Stimulated activated CD8-positive, alpha-beta memory T cell treated with anti-CD3 and anti-CD28 coated beads, Interleukin-7, amount 100 ng/mL, for 4 hours (primary cell): Measurements from ENCODE around the gene COL26A1.
A peak's percentile ranks its signal among the peaks of the same experiment; 100 is the strongest.
"Not testable (repeated sequence)": the region's sequence is repeated elsewhere in the genome, so short reads cannot be mapped to it uniquely, and the experiment has no call there.

Source experiments
- DNase-seq, 2 donors: peaks; one replicate each; pipeline ENCODE4 v3.0.0-alpha.2; 2020; ENCODE audit warnings: low read depth in 2 of 2

Gene COL26A1

GRCh38 chr7:101362334-101363195, at the start of gene COL26A1:
Gene COL26A1 (plus strand): TSS chr7:101362875. CDS start chr7:101363033, 158 bp downstream.
- no peak for DNase-seq

DNA sequence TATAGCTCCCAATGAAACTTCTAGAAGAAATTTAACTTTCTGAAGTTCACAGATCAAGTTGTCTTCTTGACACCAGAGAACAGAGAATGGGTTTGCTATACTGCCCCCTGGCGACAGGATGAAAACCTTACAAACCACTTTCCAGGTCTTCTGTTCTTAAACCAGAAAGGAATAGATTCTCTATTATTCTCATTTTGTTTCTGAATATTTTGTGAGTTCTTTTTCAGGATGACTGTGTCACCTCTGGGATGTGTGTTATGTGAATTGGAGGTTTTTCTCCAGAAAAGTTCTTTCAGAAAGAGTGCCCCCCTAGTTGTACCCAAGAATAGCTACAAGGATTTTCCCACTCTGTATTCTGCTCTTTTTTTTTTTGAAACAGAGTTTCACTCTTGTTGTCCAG, 47.3 kb upstream of the COL26A1 start:
- DNase-seq: peak in 1 of 2 donors; percentile 25

DNA sequence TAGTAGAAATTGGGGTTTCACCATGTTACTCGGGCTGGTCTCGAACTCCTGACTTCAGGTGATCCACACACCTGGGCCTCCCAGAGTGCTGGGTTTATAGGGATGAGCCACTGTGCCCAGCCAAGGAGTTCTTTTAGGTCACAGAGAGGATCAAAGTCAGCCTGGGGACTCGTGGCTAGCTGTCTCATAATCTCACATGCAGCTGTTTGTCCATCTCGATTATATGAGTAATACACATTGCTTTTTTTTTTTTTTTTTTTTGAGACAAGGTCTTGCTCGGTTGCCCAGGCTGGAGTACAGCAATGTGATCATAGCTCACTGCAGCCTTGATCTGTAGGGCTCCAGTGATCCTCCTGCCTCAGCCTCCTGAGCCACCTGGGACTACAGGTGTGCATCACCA, 43.3 kb upstream of the COL26A1 start:
- no peak for DNase-seq

DNA sequence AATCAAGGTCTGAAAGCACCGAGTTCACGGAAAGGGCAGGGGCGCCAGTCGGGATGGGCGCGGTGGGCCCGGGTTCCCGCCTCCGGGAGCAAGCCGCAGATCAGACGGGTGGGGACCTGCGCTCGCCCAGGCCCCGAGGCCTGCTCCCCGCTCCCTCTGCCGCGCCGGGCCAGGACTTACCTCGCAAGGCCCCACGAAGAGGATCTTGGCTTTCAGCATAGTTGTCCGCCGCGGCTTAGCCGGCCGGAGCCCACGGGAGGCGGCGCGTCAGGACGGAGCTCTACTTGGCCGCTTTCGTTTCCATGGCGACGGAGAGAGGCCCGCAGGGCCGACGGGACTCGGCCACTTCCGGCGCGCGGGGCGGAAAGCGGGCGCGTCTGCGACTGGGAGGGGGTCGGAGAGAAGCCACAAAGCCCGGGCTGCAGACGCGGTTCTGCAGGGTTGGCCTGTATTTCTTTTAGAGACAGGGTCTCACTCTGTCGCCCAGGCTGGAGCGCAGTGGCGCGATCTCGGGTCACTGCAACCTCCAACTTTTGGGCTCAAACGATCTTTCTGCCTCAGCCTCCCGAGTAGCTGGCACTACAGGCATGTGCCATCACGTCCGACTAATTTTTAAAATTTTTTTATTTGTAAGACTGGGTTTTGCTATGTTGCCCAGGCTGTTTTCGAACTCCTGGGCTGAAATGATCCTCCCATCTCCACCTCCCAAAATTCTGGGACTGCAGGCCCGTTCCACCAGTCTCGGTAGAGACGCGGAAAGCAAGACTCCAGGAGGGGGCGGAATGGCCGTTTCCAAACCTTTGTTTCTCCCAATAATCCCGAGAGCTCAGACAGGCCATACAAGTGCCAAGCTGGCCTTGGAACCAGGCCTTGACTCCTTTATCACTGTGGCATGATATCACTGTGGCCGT, 40.9 kb upstream of the COL26A1 start, which contains the start of gene IFT22:
IFT22 (minus strand) TSS at position 322 of the 911 bp plus-strand sequence; CDS start at position 219, 103 bp downstream.
- DNase-seq: peak; percentile 74 to 78

GRCh38 chr7:101328159-101328558, 34.5 kb upstream of the COL26A1 start:
- no peak for DNase-seq

GRCh38 chr7:101330011-101330484, 32.6 kb upstream of the COL26A1 start:
- DNase-seq: no peak

- no peak for DNase-seq
These were observed 30.6 kb upstream of the COL26A1 start for GRCh38 chr7:101332026-101332425.

- DNase-seq: no peak
These were observed 28.8 kb upstream of the COL26A1 start for GRCh38 chr7:101333912-101334311.

- DNase-seq: no peak
These were observed 22.3 kb upstream of the COL26A1 start for GRCh38 chr7:101340379-101340778.

DNA sequence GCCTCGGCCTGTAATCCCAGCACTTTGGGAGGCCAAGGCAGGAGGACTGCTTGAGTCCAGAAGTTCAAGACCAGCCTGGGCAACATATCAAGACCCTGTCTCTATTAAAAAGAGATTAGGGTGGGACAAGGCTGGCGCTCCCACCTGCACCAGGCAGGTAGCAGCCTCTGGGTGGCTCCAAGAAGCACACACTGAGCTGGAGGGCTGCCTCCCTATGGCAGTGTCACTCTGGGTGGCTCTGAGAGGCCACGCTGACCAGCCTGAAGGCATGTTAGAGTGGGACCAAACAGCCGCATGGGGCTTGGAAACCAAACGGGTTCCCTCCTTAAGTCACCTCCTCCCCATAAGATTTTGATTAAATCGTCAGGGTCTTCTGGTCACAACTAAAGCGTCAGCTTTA, 19.8 kb upstream of the COL26A1 start:
- no peak for DNase-seq

DNA sequence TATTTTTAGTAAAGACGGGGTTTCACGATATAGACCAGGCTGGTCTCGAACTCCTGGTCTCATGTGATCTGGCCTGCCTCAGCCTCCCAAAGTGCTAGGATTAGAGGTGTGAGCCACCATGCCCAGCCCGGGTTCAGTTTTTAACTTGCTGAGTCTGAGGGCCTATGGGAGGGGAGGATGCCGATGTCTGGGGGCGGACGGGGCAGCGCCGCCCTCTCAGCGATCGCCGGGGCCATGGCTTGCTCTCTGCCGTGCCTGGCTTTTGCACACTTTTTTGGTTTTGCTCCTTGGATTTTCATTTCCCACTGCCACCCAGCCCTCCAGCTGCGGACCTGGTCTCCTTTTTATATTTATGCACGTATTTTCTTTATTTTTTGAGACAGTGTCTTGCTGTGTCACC, 15.2 kb upstream of the COL26A1 start:
- DNase-seq: no peak

DNA sequence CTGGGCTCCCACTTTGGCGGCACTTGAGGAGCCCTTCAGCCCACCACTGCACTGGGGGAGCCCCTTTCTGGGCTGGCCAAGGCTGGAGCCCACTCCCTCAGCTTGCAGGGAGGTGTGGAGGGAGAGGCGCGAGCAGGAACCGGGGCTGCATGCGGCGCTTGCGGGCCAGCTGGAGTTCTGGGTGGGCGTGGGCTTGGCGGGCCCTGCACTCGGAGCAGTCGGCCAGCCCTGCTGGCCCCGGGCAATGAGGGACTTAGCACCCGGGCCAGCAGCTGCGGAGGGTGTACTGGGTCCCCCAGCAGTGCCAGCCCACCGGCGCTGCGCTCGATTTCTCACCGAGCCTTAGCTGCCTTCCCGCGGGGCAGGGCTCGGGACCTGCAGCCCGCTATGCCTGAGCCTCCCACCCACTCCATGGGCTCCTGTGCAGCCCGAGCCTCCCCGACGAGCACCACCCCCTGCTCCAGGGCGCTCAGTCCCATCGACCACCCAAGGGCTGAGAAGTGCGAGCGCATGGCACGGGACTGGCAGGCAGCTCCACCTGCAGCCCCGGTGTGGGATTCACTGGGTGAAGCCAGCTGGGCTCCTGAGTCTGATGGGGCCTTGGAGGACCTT, 14.1 kb upstream of the COL26A1 start:
- not testable (repeated sequence) for DNase-seq

- DNase-seq: not testable (repeated sequence)
These were observed 13.4 kb upstream of the COL26A1 start for GRCh38 chr7:101349300-101349699.

GRCh38 chr7:101352920-101353308, 9.8 kb upstream of the COL26A1 start:
- no peak for DNase-seq

DNA sequence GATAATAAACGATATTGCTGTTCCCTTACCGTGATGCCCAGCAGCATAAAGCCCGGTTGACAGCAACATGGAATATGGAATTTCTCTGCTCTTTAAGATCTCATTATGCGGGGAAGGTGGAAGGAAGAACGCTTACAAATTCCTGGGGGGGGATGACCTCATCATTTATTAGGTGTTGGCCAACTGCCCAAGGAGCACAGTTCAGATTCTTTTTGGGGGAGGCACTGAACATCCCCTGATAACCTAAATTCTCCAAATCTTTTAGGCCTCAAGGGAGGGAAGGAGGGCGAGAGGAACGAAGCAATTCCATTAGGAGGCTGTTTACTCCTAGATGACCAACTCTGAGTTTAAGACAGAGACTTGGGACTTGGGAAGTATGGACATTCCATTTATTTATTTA, 5.2 kb upstream of the COL26A1 start:
- no peak for DNase-seq

DNA sequence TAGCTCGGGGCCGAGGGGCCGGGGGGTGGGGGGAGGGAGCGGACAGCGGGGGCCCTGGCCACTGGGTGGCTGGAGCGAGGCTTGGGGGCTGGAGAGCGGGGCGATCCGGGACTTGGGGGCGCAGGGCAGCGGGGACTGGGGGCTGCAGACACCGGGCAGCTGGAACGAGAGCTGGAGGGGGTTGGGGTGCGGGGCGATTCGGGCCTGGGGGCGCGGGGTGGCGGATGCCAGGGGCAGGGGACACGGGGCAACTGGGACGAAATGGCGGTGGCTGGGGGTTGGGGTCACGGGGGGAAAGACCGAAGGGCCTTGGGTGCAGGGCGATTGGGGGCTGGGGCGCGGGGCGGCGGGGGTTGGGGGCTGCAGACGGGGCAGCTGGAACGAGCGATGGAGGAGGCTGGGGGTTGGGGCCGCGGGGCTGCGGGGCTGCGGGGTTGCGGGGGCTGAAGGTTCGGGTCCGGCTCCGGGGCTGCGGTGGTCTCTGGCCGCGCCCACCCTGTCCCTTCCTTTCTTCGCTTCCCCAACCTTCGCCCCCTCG, 590 bp downstream of the COL26A1 start:
- DNase-seq: no peak

- DNase-seq: peak; percentile 14 to 53
These were observed 1.2 kb downstream of the COL26A1 start for GRCh38 chr7:101363734-101364374.

DNA sequence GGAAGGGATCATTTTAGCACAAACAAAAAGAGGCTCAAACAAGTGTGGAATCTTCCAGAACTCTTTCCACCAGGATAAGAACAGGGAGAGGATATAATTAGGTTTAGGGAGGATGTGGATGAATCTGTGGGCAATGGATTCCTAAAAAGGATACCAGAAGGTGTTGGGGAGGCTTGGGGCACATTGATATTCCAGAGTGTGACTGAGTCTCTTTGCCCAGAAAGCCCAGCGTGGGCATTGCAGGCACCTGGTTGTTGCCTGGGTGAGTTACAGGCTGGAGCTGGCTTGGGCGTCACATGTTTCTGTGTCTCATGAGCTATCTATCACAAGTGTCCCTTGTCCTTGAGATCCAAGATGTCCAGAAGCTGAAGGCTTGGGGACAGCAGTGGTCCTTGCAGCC, 3.3 kb downstream of the COL26A1 start:
- DNase-seq: no peak

DNA sequence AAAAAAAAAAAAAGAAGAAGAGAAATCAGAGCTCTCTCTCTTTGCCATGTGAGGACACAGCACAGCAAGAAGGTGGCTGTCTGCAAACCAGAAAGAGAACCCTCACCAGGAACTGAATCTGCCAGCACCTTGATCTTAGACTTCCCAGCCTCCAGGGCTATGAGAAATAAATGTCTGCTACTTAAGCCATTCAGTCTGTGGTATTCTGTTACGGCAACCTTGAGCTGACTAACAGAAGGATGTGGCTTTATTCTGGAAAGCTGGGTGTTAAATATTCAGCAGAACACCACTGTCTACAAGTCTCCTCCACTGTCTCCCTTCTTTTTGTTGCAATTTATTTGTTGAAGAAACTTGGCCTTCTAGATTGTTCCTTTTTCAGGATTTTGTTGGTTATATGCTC, 5.0 kb downstream of the COL26A1 start:
- no peak for DNase-seq

DNA sequence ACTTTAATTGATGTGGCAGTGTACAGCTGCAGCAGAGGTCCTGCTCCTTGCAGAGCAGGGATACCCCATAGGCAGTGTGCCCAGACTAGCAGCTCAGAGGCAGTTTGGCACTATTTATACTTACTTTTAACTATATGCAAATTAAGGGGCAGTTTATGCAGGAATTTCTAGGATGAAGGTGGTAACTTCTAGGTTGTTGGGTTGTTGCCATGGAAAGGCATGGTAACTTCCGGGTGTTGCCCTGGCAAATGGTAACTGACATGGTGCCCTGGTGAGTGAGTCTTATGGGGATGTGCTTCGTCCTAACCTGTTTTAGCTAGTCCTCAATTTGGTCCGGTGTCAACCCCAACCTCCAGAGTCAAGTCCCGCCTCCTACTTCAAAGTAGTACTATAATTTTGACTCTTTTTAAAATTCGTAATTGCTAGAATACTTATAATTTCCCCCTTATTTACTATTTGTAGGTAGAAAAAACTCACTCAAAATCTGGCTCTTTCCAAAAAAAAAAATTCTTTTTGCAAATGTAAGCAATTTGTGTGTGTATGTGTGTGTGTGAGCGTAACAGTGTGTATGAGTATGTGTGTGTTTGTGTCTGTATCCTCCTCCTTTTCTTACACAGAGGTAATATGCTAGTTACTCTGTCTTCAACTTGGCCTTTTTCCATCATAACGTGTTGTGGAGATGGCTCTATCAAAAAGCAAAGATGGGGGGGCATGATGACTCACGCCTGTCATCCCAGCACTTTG, 5.9 kb downstream of the COL26A1 start:
- no peak for DNase-seq
